HL-60 (cell line): ENCODE results near the gene KMT2C.
"Not testable (repeated sequence)": the region's sequence is repeated elsewhere in the genome, so short reads cannot be mapped to it uniquely, and the experiment has no call there.

Experiments
- DNase-seq, 2 experiments: peaks; one replicate each; pipeline ENCODE4 v3.0.0-alpha.2; 2010 to 2020; ENCODE audit warnings: low read depth in 1 of 2, low spot score in 1 of 2
- H3K27ac ChIP-seq: fragments of 250-450 bp; sonication (Bioruptor Pico); replicated peaks from 2 replicates; pipeline ENCODE4 v1.5.1; 2020; ENCODE audit warnings: mild to moderate bottlenecking, moderate library complexity
- H3K27me3 ChIP-seq: fragments of 250-450 bp; sonication (Bioruptor Pico); 2 replicates; pipeline ENCODE4 v1.5.1; 2021; ENCODE audit warnings: mild to moderate bottlenecking, moderate library complexity; ENCODE audit not compliant: insufficient read depth, poor library complexity, severe bottlenecking
- H3K4me3 ChIP-seq: replicated peaks from 2 replicates; pipeline ENCODE4 v1.5.1; 2011; ENCODE audit warnings: mild to moderate bottlenecking, control low read depth, low read length; ENCODE audit not compliant: insufficient read depth
- GABPA ChIP-seq: IDR thresholded peaks from 2 replicates; pipeline ENCODE4 v1.6.1; 2012; ENCODE audit warnings: low read depth
- POLR2AphosphoS5 ChIP-seq: IDR thresholded peaks from 2 replicates; pipeline ENCODE4 v1.6.1; 2012; ENCODE audit warnings: low read depth
- SPI1 ChIP-seq: IDR thresholded peaks from 2 replicates; pipeline ENCODE4 v1.6.1; 2012; ENCODE audit warnings: low read depth, mild to moderate bottlenecking, borderline replicate concordance
- TF ChIP-seq, protein P1 (sequence below): IDR thresholded peaks from one replicate; pipeline ENCODE4 v1.5.1; 2011; ENCODE audit warnings: low read length, control low read depth, inconsistent platforms; ENCODE audit not compliant: insufficient read depth
- TF ChIP-seq, protein P2 (sequence below): IDR thresholded peaks from 2 replicates; pipeline ENCODE4 v1.6.1; 2012; ENCODE audit warnings: low read depth; ENCODE audit not compliant: insufficient replicate concordance

The KMT2C gene

GRCh38 chr7:152259645-152260044 is 176.2 kb downstream of the KMT2C start:
- DNase-seq, H3K27me3 ChIP-seq, H3K4me3 ChIP-seq, H3K27ac ChIP-seq: not testable (repeated sequence)

DNA sequence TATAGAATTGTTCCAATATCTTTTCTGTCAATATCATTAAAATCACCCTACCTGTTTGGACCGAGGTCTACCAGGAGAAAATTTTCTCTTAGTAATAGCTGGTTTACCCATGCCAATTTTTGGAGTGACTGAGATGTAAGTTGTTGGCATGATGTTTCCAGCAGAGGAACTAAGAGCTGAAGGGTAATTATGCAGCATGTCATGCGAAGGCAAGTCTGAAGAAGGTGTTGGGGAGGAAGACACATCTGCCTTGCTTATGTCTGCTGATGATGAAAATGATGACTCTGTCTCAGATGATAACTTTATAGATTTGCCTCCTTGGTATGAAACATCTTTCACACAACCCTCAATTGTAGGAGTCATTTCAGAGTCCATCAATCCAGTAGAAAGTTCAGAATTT is 188.0 kb downstream of the KMT2C start:
- H3K27me3 ChIP-seq, H3K27ac ChIP-seq, DNase-seq, H3K4me3 ChIP-seq: not testable (repeated sequence)

GRCh38 chr7:152245417-152245816 is 190.4 kb downstream of the KMT2C start:
- not testable (repeated sequence) for DNase-seq, H3K4me3 ChIP-seq, H3K27me3 ChIP-seq

DNA sequence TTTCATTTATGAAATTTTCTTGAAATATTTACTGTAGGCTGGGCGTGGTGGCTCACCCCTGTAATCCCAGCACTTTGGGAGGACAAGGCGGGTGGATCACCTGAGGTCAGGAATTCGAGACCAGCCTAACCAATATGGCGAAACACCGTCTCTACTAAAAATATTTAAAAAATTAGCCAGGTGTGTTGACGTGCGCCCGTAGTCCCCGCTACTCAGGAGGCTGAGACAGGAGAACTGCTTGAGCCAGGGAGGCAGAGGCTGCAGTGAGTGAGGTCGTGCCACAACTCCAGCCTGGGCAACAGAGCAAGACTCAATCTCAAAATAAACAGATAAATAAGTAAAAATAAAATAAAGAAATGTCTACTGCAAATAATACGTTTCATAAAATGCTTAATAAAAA is 192.3 kb downstream of the KMT2C start:
- not testable (repeated sequence) for DNase-seq, H3K27me3 ChIP-seq, H3K27ac ChIP-seq, H3K4me3 ChIP-seq

More at GRCh38 chr7:152245417-152245816, 190.4 kb downstream of the KMT2C start:
- not testable (repeated sequence) for H3K27ac ChIP-seq

- H3K4me3 ChIP-seq, DNase-seq, H3K27me3 ChIP-seq, H3K27ac ChIP-seq: not testable (repeated sequence)
These were observed 194.5 kb downstream of the KMT2C start for GRCh38 chr7:152241301-152241700.

DNA sequence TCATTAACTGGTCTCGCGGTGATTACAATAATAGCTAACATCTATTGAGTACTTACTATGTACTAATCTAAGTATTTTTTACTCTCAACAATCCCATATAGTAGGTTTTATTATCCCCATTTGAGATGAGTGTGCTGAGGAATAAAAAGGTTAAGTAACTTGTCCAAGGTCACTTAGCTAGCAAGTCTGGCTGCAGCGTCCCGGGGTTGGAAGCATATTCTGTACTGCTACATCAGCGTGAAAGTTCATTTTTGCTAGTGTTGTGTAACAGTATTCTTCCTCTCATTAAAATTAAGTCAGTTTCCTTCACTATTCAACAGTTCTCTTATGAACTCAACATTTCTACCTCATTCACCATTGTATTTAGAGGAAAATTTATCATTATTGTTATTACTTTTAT is 199.5 kb downstream of the KMT2C start:
- H3K27ac ChIP-seq, H3K27me3 ChIP-seq, DNase-seq, H3K4me3 ChIP-seq: not testable (repeated sequence)

DNA sequence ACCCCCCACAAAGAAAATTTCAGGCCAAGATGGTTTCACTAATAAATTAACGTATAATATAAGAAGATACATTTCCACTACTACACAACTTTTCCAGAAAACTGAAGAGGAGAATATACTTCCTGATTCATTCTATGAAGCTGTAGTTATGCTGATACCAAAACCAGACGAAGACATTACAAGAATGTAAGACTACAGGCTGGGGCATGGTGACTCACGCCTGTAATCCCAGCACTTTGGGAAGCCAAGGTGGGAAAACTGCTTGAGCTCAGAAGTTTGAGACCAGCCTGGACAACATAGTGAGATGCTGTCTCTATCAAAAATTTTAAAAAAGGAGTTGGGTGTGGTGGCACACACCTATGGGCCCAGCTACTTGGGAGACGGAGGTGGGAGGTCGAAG is 201.4 kb downstream of the KMT2C start:
- DNase-seq, H3K27me3 ChIP-seq, H3K4me3 ChIP-seq, H3K27ac ChIP-seq: not testable (repeated sequence)

DNA sequence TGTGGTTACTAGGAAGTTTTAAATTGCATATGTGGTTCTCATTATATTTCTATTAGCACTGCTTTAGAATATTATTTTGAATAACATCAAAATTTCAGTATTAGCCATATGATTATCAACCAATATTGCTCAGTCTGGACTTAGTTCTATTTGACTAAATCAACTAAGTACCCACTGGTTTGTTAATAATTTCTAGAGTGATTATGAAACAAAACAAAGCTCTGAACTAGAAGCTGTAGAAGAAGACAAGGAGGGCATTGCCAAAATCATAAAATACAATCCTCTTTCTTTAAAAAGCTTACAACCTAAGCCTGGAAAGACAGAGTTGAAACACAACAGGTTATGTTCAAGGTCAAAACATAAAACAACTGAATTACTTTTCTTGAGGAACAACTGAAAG is 204.7 kb downstream of the KMT2C start:
- no peak for DNase-seq
- Histone ChIP-seq H3K4me3 (no peak overlapping the region), H3K27me3 (no peaks in the 10 kb centered on the region), H3K27ac (no peak overlapping the region)
- TF ChIP-seq SPI1 (no peak), POLR2AphosphoS5 (no peak), GABPA (no peak)
- TF ChIP-seq, protein P1, sequence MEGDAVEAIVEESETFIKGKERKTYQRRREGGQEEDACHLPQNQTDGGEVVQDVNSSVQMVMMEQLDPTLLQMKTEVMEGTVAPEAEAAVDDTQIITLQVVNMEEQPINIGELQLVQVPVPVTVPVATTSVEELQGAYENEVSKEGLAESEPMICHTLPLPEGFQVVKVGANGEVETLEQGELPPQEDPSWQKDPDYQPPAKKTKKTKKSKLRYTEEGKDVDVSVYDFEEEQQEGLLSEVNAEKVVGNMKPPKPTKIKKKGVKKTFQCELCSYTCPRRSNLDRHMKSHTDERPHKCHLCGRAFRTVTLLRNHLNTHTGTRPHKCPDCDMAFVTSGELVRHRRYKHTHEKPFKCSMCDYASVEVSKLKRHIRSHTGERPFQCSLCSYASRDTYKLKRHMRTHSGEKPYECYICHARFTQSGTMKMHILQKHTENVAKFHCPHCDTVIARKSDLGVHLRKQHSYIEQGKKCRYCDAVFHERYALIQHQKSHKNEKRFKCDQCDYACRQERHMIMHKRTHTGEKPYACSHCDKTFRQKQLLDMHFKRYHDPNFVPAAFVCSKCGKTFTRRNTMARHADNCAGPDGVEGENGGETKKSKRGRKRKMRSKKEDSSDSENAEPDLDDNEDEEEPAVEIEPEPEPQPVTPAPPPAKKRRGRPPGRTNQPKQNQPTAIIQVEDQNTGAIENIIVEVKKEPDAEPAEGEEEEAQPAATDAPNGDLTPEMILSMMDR = no peak
- TF ChIP-seq, protein P2, sequence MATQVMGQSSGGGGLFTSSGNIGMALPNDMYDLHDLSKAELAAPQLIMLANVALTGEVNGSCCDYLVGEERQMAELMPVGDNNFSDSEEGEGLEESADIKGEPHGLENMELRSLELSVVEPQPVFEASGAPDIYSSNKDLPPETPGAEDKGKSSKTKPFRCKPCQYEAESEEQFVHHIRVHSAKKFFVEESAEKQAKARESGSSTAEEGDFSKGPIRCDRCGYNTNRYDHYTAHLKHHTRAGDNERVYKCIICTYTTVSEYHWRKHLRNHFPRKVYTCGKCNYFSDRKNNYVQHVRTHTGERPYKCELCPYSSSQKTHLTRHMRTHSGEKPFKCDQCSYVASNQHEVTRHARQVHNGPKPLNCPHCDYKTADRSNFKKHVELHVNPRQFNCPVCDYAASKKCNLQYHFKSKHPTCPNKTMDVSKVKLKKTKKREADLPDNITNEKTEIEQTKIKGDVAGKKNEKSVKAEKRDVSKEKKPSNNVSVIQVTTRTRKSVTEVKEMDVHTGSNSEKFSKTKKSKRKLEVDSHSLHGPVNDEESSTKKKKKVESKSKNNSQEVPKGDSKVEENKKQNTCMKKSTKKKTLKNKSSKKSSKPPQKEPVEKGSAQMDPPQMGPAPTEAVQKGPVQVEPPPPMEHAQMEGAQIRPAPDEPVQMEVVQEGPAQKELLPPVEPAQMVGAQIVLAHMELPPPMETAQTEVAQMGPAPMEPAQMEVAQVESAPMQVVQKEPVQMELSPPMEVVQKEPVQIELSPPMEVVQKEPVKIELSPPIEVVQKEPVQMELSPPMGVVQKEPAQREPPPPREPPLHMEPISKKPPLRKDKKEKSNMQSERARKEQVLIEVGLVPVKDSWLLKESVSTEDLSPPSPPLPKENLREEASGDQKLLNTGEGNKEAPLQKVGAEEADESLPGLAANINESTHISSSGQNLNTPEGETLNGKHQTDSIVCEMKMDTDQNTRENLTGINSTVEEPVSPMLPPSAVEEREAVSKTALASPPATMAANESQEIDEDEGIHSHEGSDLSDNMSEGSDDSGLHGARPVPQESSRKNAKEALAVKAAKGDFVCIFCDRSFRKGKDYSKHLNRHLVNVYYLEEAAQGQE = no peak

- not testable (repeated sequence) for H3K27me3 ChIP-seq, DNase-seq, H3K4me3 ChIP-seq, H3K27ac ChIP-seq
These were observed 216.2 kb downstream of the KMT2C start for GRCh38 chr7:152219556-152219955.

- DNase-seq, H3K27ac ChIP-seq, H3K4me3 ChIP-seq, H3K27me3 ChIP-seq: not testable (repeated sequence)
These were observed 227.0 kb downstream of the KMT2C start for GRCh38 chr7:152208766-152209165.

DNA sequence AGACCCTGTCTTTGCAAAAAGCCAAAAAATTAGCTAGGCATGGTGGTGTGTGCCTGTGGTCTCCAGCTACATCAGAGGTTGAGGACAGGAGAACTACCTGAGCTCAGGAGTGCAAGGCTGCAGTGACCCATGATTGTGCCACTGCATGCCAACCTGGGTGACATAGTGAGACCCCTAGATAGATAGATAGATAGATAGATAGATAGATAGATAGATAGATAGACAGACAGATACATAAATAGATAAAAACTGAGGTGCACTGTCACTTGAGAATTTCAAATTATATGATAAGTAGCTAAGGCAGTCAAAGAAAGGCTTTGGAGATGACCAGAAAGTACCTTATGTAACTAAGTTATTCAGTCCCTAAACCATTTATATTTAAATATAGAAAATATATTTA is 231.4 kb downstream of the KMT2C start:
- H3K27ac ChIP-seq, H3K4me3 ChIP-seq: not testable (repeated sequence)

More for the DNA sequence above, 231.4 kb downstream of the KMT2C start:
- DNase-seq, H3K27me3 ChIP-seq: not testable (repeated sequence)
